ENCODE data around the gene BRWD1.

GRCh38 chr21:39176271-39176709 is 137.1 kb downstream of the BRWD1 start:
- TF ChIP-seq POLR2A (IDR thresholded peaks at IDR 0.05) (no peak), CTCF (IDR thresholded peaks at IDR 0.05) (no peak), POLR2AphosphoS5 (IDR thresholded peaks at IDR 0.05) (no peak)
